ENCODE data around the gene DEFB132.

DNA sequence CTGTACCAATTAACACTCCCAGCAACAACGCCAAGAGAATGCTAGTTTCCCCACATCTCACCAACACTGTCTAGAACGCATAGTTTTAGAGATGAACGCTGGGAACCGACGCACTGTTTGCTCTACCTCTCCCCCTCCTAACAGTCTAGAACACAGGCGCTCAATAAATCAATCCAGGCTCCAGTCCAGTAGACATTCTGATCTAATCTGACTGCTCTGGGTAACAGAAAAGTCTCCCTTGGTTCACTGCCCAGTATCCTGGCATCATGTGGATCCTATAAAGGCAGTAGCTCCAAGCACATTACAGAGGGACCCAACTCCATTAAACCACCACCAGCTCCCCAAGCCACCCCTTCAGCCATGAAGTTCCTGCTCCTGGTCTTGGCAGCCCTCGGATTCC, at the start of gene DEFB132:
- TF ChIP-seq CTCF (IDR thresholded peaks at IDR 0.05; ENCODE audit: low read depth, low read length) (no peak), EZH2phosphoT487 (IDR thresholded peaks at IDR 0.05; ENCODE audit: low read depth) (no peak)

Data from OCI-LY3 (cell line).